ENCODE measurements around the gene RNPS1. TPM values are rescaled to one million over a fixed set of nuclear protein-coding genes. Genes with fewer than 3 reads are reported as not detected.

RNPS1 gene
- total and polyA plus RNA-seq, 9 of the 15 experiments (the other 6 are each of a cell fraction or from before 2014, with no cell fraction given) = 44.9 to 338 (median 202) TPM

DNA sequence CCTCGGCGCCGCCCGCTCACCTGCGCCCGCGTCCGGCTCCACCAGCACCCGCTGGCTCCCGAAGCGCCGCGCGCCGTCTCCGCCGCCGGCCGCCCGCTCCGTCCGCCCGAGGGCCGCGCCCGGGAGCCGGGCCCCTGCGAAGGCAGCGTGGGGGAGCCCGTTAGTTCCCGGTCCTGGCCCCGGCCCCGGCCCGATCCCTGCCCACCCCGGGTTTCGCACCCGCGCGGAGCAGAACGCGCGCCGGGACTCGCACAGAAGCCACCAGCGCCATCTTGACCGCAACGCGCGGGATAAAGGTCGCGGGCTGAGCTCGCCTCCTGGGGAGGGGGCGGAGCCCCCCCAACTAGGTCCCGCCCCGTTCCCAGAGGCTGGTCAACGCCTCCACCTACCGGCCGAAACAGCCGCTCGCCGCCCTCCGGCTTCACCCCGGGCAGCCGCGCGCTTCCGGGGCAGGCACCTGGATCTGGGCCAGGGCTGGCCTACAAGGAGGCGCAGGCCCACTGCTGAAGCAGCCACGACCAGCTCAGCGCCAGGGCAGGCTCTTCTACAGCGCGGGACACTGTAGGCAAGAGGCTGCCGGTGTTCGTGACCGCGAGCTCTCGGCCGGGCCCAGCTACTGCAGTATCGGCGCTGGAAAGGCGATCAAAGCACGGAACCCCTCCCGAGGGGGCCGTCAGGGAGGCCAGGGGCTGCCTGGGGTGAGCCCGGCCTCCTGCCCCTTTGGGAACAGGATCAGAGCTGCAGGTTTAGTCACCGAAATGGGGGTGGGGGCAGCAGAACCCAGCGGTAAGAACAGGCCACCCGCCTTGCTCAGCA is 16.4 kb downstream of the RNPS1 start, which contains the start of gene ECI1 (continued):
- TF ChIP-seq ZNF609 (CRISPR knock-in tag; IDR thresholded peaks at IDR 0.05; ENCODE audit: borderline replicate concordance) (0 out of 2 replicates have a peak, but pooled peaks have one; percentile 77), ASH1L (IDR thresholded peaks at IDR 0.05; ENCODE audit: borderline replicate concordance, low read depth, partially characterized antibody) (no peak), HOXB6 (CRISPR knock-in tag; IDR thresholded peaks at IDR 0.05; ENCODE audit: borderline replicate concordance) (no peak; the same call in 1 of the 2 replicates), EHMT2 (IDR thresholded peaks at IDR 0.05) (no peak), ARID2 (IDR thresholded peaks at IDR 0.05) (0 out of 2 replicates have a peak, but pooled peaks have one; percentile 16), ZBTB33 (CRISPR knock-in tag; IDR thresholded peaks at IDR 0.05) (peak; percentile 66), ZC3H4 (CRISPR knock-in tag; IDR thresholded peaks at IDR 0.05; ENCODE audit: borderline replicate concordance) (peak; percentile 76; the same call in 1 of the 2 replicates), FOXA3 (CRISPR knock-in tag; conservative IDR thresholded peaks at IDR 0.05 in 1 of 2, IDR thresholded peaks at IDR 0.05 in 1 of 2) (no peak), TRIM24 (IDR thresholded peaks at IDR 0.05) (peak in 1 of 2 experiments; percentile 43; a peak in 2 of 4 replicates), TFE3 (CRISPR knock-in tag; IDR thresholded peaks at IDR 0.05) (no peak), SLC30A9 (CRISPR knock-in tag; IDR thresholded peaks at IDR 0.05) (no peak)
- TF ChIP-seq, protein P1, sequence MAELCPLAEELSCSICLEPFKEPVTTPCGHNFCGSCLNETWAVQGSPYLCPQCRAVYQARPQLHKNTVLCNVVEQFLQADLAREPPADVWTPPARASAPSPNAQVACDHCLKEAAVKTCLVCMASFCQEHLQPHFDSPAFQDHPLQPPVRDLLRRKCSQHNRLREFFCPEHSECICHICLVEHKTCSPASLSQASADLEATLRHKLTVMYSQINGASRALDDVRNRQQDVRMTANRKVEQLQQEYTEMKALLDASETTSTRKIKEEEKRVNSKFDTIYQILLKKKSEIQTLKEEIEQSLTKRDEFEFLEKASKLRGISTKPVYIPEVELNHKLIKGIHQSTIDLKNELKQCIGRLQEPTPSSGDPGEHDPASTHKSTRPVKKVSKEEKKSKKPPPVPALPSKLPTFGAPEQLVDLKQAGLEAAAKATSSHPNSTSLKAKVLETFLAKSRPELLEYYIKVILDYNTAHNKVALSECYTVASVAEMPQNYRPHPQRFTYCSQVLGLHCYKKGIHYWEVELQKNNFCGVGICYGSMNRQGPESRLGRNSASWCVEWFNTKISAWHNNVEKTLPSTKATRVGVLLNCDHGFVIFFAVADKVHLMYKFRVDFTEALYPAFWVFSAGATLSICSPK (IDR thresholded peaks at IDR 0.05; ENCODE audit: borderline replicate concordance) = no peak

All from K562 (cell line).